AG08395 (cell line): ENCODE results near the gene DGUOK.
"Not testable (repeated sequence)": the region's sequence is repeated elsewhere in the genome, so short reads cannot be mapped to it uniquely, and the experiment has no call there.

ENCODE experiments used
- DNase-seq: peaks from one replicate; pipeline ENCODE4 v3.0.0; 2012; ENCODE audit warnings: mixed read lengths, low spot score

DGUOK gene

DNA sequence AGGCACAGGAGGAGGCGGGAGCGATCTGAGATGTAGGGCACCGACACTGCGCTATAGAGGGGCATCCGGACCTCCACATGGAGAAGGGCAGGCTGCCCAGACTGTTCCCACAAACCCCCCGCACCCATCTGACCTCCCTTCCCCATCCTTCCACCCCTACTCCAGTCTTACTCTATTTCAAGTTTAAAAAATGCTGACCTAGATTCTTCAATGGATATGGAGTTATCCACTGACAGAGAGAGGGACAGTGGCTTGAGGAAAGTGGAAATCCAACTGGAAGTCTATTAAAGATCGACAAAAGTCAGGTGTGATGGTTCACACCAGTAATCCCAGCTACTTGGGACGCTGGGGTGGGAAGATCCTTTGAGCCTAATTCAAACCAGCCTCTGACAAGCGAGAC is 5.1 kb upstream of the DGUOK start:
- DNase-seq = no peak

DNA sequence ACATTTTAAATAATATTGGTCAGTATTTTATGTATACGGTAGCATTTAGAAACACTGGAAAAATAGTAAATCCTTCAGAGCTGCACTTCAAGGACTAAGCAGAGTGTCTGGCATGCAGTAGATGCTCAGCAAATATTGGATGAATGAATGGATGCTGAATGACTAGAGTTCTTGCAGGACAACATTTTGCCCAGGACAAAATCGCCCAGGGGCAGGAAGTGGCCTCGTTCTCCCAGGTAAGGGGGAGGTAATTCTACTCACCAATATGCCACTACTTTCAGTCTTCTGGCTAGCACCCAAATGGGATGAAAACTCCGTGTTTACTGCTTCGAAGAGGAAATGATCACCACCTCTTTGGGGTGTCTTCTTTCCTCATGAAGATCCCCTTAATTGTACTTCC is 4.0 kb upstream of the DGUOK start:
- no peak for DNase-seq

DNA sequence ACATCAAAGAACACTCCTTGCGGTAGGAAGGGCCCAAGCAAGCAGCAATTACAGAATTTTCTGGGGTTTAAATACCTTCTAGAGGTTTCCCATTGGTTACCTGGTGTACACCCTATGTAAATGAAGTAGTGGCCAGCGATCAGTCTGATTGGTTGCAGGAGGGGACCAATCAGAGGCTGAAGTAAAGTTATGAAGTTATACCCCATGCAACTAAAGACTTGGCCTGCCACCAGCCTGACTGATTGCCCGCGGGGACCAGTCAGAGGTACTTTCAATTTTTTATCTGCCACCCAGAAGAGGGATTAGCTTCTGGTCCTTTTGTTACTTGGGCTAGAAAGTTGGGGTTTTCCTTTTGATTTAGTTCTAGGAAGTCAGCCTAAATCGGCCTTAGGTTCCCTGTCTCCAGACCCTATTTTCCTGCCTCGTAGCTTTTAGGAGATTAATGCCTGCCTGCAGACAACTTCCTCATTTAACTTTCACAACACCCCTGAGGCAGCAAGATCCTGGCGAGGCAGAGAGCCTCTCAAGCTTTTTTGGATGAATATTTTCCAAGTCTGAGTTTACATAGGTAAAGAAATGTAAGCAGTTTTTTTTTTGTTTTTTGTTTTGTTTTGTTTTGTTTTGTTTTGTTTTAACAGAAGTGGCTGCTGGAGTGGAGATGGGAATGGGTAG is 1.5 kb upstream of the DGUOK start:
- DNase-seq = no peak

DNA sequence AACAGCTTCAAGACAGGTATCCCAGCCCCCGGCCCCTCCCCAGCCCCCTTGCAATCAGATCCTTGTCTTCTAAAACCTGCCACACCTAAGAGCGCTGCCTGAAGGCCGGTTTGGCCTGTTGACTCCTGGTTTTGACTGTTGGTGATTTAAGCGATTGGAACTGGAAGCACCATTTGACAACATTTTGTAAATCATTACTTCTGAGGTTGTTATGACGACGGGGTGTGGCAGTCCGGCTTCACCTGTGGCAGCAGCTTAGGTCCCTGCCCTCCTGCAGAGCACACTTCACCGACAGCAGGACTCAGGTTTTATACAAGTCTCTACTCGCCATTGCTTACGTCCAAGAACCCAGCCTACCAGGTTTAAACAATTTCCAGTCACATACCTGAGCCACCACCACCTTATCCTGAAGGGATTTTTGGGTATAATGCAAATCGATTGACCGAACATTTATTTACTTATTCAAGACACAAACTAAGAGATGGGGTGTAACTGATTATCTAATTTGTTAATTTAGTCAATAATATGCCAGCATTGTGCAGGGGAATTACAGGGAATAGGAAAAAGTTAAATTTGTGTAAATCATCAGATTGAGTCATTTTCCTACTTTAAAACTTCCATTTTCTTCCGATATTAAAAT is 707 bp upstream of the DGUOK start:
- no peak for DNase-seq

DNA sequence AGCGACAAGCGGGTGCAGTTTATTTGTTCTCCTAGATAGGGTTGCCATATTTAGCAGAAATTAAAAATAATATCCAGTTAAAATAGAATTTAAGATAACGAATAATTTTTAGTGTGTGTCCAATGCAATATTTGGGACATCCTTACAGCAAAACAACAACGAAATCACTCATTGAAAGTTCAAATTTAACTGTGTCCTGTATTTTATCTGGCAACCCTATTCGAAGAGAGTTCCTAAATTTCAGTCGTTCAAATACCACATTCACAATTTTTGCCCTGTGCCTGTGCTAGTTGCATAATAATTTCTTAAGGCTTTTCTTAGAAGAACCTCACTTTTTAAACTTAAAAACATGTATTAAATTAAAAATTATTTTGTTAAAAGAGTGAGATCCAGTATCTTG is 664 bp downstream of the DGUOK start:
- no peak for DNase-seq

DNA sequence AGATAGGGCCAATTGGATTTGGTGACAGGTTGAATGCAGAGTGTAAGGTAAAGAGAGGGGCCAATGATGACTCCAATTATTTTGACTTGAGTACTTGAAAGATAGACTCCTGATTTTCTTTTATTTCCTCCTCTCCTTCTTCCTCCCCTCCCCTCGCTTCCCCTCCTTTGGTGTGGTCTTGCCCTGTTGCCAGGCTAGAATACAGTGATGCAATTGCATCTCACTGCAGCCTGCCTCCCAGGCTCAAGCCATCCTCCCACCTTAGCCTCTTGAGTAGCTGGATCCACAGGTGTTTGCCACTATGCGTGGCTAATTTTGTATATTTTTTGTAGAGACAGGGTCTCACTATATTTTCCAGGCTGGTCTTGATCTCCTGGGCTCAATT is 2.3 kb downstream of the DGUOK start:
- no peak for DNase-seq

DNA sequence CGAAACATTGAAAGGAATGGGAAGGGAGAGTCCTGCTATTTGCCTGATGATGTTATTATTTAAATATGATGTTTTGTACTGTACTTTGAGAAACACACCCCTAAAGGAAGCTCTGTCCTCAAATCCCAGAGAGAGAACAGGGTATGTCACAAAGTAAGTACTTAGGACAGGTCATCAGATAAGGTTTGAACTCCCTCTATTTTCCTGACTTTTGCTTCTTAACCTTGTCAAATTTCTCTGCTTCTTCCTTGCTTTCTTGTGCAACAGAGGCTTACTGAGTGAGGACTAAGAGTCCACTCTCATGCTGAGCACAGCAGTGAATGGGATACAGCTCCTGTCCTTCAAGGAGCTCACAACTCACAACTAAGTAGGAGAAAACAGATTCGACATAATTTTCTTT is 3.7 kb downstream of the DGUOK start:
- no peak for DNase-seq

DNA sequence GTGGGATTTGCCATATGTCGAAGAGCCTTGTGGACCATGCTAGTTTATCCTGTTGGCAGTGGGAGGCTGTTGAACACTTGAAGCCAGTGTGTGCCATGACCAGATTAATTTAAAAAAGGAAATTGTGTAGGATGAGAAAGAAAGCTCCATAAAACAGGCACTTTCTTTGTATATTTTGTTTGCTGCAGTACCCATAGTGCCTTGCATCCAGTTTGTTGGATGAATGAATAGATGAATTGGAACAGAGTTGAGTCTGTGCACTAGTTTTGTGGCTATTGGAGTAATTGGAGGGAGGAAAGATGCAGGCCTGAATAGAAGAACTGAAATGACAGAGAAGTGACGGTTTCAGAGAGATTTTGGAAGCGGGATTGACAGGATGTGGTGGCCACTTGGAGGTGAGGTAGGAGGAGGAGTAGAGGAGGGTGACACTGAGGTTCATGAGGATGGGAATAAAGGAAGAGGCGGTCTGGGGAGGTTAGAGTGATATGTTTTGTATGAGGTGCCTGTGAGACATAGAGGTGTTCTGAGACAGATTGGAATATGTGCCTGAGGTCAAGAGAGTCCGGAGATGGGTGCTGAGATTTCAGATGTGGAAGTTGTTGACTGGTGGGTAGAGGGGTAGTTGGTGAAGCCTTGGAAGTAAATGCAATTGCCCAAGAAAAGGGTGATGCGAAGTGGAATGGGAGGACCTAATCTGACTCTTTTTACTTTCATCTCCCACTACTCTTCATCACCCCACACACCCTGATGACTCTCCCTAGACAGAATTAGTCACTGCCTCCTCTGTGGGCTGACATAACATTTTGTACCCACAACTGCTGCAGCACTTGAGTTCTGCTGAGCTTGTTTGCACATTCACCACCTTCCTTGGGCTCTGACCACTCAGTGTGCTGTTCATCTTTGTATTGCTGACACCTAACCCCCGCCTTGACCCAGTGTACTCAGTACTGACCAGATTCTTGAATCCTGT is 5.1 kb downstream of the DGUOK start:
- DNase-seq = peak; percentile 32

DNA sequence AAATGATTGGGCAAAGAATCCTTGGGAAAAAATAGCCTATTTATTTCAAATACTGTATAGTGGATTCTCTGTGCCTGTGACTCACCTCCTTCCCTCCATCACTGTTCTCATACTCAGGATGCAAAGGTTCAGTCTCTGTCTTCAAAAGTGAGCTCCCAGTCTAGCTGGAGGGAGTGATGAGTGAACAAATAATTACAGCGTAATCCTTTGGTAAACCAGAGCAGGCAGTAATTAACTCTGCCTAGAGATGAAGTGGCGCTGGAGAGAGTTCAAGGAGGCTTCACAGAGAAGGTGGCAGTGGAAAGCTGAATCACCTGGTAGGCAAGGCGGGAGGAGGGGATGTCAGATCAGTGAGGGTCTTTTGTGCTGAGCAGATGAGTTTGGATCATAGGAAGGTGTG is 6.5 kb downstream of the DGUOK start:
- no peak for DNase-seq

DNA sequence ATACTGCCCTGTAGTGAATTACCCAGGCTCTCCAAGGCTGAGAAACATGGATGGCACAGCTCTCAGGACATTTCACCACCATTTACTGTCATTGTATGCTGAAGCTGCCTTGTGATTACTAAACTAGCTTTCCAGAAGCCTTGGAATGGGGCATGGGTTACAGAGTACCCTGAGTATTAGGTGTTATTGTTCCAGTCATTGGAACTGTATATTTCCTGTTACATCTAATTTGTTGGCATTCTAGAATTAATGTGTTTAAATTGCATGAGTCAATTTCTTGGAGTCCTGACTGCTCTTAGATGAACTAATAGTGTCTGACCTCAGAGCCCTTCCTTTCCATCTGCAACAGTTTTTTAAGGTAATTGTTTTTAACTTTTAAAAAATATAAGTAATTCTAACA is 9.0 kb downstream of the DGUOK start:
- DNase-seq = no peak

DNA sequence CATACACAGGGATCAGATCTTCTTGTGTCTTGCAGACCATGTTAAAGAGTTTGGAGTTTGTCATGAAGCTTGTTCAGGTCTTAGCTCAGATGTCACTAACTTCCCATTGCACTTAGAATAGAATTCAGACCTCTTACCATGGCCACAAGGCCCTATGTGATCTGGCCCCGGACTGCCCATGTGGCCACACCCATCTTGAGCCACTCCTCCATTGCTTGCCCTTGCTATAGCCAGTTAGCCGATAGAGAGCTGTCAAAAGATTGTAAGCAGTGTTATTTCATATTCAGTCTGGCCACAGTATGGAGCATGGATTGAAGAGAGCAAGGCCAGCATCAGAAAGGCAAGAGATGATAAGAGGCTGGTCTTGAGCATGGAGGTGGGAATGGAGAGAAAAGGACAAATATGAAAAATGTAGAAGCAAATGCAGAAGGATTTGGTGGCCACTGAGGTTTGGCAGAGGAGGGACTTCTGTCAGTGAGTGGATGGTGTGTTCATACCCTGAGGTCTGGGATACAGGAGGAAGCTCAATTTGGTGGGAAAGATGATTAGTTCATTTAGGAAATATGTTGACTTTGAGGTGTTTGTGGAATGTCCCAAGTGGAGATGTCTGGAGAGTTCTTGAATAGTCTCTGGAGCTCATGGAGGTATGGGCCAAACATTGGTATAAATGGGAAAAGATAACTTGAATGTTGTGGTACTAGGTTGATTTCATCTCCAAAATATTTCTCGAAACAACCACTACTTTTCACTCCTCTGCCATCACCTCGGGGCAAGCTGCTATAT is 10.6 kb downstream of the DGUOK start:
- DNase-seq = no peak

DNA sequence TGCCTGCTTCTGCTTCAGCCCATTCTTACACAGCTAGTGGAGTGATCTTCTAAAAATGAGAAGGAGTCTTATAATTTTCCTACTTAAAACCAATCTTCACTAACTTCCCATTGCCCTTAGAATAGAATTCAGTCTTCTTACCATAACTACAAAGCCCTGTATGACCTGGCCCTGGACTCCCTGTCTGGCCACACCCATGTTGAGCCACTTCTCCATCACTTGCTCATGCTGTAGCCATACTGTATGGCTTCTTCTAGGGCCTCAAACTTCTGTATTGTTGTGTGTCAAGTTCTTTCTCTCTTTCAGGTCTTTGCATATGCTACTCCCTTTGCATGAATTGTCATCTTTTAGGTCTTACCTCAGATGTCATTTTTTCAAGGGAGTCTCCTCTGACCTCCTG is 11.2 kb downstream of the DGUOK start:
- no peak for DNase-seq

DNA sequence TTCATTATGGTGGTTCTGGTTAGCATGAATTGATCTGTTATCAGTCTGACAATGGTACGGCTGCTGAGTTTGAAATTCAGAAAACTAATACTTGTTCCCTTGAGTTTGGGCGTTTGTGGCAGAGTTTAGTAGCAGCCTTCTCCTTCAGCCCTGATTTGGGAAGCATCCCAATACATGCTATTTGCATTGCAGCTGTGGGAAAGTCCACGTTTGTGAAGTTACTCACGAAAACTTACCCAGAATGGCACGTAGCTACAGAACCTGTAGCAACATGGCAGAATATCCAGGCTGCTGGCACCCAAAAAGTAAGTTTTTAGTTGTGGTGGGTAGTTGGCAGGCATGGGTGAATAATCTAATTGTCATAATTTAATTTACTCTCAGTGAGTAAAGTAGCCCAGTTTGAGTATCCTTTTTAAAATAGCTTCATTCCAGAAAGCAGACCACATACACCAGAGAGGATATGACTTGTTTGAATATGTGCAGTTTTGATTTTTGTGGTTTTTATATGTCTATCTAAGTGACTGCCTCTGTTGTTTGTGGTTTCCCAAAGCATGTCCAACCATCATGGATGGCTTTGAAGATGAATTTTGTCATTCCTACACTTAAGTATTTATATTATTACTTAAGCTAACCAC is 12.2 kb downstream of the DGUOK start:
- DNase-seq = peak; percentile 73

DNA sequence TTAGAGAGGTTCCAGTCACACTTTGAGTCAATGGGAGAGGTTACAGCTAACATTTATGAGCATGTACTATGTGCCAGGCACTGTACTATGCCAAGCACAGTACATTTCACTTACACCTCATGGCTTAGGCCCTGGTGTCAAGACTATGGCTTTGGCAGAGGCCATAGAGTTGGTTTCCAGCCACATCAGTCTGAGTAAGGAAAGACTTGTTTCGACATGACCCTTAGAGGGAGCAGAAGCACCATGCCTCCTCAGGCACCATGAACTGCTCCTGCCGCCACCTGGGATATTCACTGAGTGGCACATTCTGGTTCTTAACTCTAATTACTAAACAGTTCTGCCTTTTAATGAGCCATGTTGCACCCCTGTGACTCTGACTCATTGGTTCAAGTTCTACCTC is 12.7 kb downstream of the DGUOK start:
- peak; percentile 67 for DNase-seq

DNA sequence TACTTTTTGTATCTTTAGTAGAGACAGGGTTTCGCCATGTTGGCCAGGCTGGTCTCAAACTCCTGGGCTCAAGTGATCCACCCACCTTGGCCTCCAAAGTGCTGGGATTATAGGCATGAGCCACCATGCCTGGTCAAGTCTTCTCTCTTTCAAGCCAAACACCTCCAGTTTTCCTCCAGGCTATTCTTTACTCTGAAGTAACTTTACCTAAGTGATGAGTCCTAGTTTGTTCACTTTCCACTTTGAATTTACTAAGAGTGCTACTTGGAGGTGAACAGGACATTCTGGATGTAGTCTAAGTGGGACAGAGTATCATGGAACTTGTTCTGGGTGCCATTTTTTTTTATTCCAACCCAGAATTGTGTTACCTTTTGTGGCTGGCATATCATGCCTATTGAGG is 13.4 kb downstream of the DGUOK start:
- DNase-seq = not testable (repeated sequence)

DNA sequence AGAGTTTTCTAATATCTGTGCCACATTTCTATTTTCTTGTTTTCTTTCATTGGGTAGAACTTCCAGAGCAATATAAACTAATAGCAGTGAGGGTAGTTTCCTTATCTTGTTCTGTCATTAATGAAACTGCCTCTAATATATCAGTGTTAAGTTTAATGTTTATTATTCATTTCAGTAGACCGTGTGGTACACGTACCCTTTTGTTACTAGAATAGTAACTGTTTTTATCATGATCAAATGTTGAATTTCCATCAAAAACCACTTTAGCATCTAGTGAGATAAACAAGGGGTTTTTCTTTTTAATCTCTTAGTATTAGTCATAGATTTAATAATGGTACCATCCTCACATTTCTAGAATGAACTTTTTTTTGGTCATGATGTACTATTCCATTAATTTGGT is 16.0 kb downstream of the DGUOK start:
- DNase-seq = no peak

DNA sequence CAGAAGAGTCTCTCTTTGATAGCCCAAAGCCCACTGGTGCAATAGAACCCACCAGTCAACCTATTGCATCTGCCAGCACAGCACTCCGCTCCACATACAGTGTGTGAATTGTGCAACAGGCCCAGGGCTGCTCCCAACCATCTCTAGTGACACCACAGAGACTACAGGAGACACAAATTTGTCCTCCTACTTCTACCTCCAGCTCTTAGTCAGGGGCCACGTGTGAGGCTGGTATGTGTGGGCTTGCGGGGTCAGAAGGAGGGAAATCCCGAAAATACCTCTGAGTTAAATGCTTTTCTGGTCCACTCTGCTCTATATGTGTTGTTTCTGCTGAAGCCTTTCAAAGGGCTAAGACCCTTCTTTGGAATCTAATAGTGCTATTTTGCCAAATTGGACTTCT is 18.0 kb downstream of the DGUOK start:
- DNase-seq = no peak

DNA sequence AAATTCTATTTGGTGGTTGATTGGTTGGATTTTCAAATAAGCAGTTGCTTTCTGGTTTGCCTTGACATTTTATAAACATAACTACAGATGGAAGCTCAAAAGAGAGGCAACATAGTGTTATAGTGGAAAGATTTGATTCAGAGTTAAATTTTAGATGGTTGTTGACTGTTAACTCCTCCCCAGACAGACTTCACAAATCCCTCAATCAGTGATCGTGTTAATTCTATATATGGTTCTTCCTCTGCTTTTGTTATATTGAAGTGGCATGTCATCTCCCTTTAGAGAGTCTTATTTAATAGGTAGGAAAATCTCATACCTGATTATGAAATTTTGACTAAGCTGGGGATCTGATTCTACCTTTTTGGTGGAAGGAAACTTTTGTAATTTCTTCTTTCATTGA is 19.5 kb downstream of the DGUOK start:
- DNase-seq = no peak

DNA sequence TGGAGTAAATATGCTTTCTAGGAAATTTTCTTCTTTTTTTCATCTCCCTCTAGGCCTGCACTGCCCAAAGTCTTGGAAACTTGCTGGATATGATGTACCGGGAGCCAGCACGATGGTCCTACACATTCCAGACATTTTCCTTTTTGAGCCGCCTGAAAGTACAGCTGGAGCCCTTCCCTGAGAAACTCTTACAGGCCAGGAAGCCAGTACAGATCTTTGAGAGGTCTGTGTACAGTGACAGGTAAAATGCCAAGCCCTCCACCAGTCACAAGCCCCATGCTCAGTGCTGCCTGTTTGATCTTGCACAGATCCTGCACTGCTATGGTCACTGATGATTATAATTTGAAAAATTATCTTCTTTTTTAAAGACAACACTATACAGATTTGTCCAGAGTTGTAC is 20.0 kb downstream of the DGUOK start:
- DNase-seq = no peak

DNA sequence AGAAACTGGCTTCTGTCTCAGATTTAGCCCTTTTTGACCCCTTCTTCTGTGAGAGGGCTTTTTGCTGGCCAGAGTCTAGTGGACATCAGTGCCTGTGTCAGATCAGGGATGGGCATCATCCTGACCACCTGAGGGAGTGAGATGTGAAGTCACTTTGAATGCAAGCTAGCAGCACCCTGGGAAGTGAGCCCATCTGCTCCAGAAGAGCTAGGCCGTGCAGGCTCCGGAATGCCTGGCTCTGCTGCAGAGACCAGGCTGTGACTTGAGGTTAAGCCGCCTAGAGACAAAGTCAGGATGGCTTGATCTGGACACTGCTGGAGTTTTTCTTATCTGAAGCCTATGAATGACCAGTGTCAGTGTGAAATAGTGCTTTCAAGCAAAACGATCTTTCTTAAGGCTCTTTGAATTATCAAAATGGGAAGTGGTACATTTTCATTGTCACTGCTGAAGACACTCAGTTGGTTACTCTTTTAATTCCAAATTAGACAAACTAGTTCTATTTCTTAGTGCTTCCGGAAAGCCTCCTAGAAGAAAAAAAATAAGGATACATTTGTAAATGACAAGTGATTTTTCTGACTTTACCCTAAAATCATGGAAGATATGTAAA is 20.8 kb downstream of the DGUOK start:
- no peak for DNase-seq

DNA sequence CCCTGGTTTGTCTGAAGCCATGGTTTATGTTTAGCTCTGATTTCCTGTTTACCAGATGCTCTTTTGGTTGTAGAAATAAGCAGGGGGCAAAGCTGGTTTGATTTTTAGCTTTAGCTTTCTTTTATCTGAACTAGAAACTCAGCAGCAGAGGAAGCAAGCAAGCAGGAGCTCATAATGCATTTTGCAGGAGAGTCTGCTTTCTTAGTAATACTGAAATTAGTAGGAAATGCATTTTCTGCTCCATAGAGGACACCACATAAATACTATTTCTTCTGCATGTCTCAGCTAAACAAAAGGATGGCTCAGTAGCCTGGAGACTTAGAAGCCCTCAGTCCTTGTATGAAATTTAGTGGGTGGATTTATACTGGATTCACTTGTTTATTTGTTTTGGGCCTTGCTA is 23.1 kb downstream of the DGUOK start:
- DNase-seq = no peak
